ENCODE data around the gene FBXW11.

- TF ChIP-seq CTCF (IDR thresholded peaks at IDR 0.05; ENCODE audit: control extremely low read depth in 1 of 3, insufficient read depth in 1 of 3, low read depth in 1 of 3, low read length in 3 of 3) (no peak), CREB1 (IDR thresholded peaks at IDR 0.05) (no peak), RFX5 (IDR thresholded peaks at IDR 0.05; ENCODE audit: borderline replicate concordance, low read depth, low read length) (no peak), GTF2F1 (IDR thresholded peaks at IDR 0.05; ENCODE audit: borderline replicate concordance, low read depth, low read length) (no peak), TCF12 (IDR thresholded peaks at IDR 0.05; ENCODE audit: low read depth, low read length) (no peak), POLR2AphosphoS5 (IDR thresholded peaks at IDR 0.05; ENCODE audit: low read depth, low read length) (no peak), SP2 (IDR thresholded peaks at IDR 0.05; ENCODE audit: low read length) (no peak), POLR2A (IDR thresholded peaks at IDR 0.05; ENCODE audit: control extremely low read depth in 1 of 2, low read depth in 2 of 2, low read length in 2 of 2) (no peak), MAX (IDR thresholded peaks at IDR 0.05) (no peak)
Measured at GRCh38 chr5:171965745-171966144, 40.7 kb downstream of the FBXW11 start.

Measured in H1 (cell line).